ENCODE measurements around the gene UBAP1.
"Not testable (repeated sequence)": the region's sequence is repeated elsewhere in the genome, so short reads cannot be mapped to it uniquely, and the experiment has no call there.

The UBAP1 gene

DNA sequence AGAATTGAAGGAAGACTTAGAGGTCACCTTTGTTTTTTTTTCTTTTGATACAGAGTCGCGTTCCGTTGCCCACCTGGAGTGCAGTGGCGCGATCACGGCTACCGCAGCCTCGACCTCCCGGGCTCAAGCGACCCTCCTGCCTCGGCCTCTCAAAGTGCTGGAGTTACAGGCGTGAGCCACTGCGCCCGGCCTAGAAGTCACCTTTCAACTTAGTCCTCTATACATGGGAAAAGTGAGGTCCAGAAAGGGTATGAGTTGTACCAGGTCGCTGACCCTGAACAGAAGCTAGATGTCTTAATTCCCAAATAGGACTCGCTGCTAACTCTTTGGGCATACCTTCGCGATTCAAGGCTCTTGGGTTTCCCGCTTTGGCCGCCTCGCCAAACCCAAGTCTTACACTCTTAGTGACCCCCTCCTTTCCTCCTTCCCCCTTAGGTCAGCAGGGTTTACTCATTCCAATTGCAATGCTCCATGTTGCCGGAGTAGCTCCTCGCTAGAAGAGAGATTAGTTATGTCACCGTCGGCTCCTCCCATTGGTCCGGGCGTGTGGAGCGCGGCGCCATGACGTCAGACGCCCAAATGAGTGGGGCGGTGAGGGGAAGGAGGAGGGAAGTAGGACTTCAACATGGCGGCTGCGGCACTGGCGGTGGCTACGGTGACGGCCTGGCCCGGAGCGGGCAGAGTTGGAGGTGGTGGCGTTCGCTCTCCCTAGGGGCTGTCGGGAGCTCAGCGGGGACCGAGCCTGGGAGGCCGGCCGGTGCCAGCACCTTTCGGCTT lies at the start of gene UBAP1:
TSS of gene UBAP1 (plus strand) at position 608 of the 777 bp plus-strand sequence. CDS start 41,872 bp downstream, outside the sequence.
- FAIRE-seq = peak; percentile 95
- peak; percentile 96 for TF ChIP-seq POLR2A (IDR thresholded peaks at IDR 0.05; ENCODE audit: low read depth, low read length)

DNA sequence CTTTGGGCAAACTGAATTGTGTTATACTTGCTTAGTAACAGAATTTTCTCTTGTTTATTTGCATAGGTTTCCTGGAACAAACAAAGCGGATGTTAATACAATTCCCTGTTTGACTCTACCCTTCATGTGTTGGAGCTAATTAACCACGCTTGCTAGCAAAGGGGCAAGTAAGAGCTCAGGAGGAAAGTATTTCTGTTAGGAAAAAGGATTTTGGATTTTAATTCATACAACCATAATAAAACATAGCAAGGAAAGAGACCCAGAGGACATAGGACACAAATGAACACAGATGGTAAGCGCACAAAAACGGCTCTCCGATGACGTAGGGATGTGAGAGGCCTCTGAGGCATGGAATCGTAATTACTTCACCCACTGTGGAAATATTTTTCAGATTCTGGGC lies 47.3 kb upstream of the UBAP1 start:
- no peak for DNase-seq (ENCODE audit: insufficient read length, low spot score)
- FAIRE-seq = no peak
- TF ChIP-seq POLR2A (IDR thresholded peaks at IDR 0.05; ENCODE audit: low read depth, low read length) = no peak

More for the DNA sequence above, at the start of gene UBAP1:
- peak; percentile 96 for DNase-seq (ENCODE audit: insufficient read length, low spot score)

DNA sequence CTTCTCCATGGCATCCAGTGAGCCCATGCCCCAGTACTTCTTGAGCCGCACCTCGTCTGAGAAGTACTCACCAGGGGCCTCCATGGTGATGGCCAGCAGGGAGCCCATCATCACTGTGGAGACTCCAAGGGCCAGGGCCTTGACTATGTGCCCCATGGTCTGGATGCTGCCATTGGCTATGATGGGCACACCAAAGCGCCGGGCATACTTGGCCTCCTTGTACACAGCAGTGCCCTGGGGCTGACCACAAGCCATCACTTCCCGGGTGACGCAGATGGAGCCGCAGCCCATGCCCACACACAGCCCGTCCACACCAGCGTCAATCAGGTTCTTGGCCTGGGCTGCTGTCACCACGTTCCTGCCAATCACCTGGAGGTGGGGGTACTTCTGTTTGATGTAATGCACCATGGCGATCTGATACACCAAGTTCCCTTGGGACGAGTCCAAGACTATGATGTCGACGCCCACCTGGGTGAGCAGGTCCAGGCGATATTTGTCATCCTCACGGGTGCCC lies 45.4 kb upstream of the UBAP1 start:
- no peak for FAIRE-seq
- no peak for TF ChIP-seq POLR2A (IDR thresholded peaks at IDR 0.05; ENCODE audit: low read depth, low read length)
- DNase-seq (ENCODE audit: insufficient read length, low spot score) = no peak

DNA sequence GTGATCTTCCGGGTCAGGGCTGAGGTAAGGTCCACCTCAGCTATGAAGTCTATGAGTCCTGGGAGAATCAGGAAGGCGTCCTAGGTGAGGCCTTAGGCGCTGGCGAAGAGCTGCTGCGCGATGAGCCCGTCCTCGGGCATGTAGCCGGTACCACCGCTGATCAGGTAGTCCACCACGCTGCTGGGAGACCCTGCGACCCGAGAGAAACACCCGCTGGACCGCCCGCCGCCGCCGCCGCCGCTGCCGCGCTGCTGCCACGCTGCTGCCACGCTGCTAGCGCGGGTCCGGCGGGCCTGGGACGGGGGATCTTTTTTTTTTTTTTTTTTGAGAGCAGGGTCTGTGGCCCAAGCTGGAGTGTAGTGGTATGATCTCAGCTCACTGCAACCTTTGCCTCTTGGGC lies 44.3 kb upstream of the UBAP1 start:
- no peak for FAIRE-seq
- TF ChIP-seq POLR2A (IDR thresholded peaks at IDR 0.05; ENCODE audit: low read depth, low read length) = no peak

DNA sequence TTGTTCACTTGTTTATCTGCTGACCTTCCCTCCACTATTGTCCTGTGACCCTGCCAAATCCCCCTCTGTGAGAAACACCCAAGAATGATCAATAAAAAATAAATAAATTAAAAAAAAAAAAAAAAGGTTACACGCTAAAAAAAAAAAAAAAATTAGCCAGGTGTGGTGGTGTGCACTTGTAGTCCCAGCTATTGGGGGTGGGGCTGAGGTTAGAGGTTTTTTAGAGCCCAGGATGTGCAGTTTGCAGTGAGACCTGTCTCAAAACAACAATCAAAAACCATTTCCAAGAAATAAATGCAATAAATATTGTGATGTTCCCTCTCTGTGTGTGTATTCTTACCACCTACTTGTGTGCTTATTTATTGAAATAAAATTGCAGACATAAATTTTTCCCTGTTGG lies 40.2 kb upstream of the UBAP1 start:
- not testable (repeated sequence) for FAIRE-seq; DNase-seq (ENCODE audit: insufficient read length, low spot score)

More for the DNA sequence above, 44.3 kb upstream of the UBAP1 start:
- no peak for DNase-seq (ENCODE audit: insufficient read length, low spot score)

DNA sequence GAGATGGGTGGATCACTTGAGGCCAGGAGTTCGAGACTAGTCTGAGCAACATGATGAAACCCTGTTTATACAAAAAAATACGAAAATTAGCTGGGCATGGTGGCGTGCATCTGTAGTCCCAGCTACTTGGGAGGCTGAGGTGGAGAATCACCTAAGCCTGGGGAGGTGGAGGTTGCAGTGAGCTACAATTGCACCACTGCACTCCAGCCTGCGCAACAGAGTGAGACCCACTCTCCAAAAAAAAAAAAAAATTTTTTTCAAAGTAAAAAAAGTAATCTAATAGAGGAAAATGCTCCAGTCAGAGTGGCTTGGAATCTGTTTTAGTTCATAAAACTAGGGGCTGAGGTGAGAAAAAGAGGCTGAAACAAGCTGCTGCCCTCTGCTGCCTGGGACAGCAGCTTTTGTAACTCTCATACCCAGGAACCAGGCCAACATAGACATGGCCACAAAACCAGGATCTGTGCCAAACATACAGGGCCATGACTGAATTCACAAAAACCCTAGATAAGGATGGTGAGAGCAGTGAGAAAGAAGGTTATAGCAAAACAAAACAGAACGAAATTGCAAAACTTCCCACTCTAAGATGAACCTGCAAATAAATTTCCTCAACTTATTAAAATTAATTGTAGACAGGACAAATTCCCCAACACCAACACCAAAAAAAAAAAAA lies 39.2 kb upstream of the UBAP1 start:
- DNase-seq (ENCODE audit: insufficient read length, low spot score) (peak; percentile 77), FAIRE-seq (peak; percentile 96)
- no peak for TF ChIP-seq POLR2A (IDR thresholded peaks at IDR 0.05; ENCODE audit: low read depth, low read length)

DNA sequence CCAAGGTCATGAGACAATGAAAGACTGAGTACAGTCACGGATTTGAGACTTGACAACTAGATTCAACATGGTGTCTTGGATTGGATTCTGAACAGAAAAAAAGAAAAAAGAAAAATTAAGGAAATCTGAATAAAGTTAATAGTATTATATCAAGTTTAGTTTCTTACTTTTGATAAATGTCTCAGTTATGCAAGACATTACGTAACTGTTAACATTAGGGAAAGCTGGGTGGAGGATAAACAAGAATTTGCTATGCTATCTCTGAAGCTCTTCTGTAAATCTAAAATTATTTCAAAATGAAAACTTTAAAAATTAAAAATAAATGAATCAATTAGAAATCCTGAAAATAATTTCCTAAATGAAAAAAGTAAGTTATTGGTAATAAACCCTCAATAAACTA lies 38.0 kb upstream of the UBAP1 start:
- DNase-seq (ENCODE audit: insufficient read length, low spot score) (no peak), FAIRE-seq (no peak)
- TF ChIP-seq POLR2A (IDR thresholded peaks at IDR 0.05; ENCODE audit: low read depth, low read length) = no peak

DNA sequence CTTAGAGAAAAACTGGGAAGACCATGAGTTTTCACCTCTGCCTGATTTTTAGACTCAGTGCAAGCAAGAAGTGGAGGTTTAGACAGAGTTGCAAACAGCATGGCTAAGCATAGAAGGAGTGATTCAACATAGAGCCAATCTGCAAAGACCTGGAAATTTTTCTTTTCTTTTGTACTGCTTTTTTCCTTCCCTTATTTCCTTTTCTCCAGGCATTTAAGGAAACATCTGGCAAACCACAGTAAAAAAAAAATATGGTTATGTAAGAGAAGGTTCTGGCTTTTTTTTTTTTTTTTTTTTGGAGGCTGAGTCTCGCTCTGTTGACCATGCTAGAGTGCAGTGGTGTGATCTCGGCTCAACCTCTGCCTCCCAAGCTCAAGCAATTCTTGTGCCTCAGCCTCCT lies 35.7 kb upstream of the UBAP1 start:
- no peak for DNase-seq (ENCODE audit: insufficient read length, low spot score)
- FAIRE-seq = no peak
- TF ChIP-seq POLR2A (IDR thresholded peaks at IDR 0.05; ENCODE audit: low read depth, low read length) = no peak

DNA sequence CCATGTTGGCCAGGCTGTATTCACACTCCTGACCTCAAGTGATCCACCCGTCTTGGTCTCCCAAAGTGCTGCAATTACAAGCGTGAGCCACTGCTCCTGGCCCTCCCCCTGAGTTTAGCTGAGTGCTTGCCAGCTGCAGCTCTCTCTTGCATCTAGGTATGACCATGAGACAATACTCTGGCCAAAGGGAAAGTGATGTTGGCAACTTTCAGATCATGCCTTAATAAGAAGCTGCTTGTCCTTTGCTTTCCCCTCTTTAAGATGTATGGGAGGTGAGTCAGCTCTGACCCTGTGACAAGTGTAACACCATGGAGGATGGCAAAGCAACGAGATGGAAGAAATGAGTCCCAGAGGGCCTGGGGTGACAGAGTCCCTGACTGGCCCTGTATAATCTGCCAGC lies 33.7 kb upstream of the UBAP1 start:
- FAIRE-seq = peak; percentile 77
- TF ChIP-seq POLR2A (IDR thresholded peaks at IDR 0.05; ENCODE audit: low read depth, low read length) = no peak
- peak; percentile 55 for DNase-seq (ENCODE audit: insufficient read length, low spot score)

DNA sequence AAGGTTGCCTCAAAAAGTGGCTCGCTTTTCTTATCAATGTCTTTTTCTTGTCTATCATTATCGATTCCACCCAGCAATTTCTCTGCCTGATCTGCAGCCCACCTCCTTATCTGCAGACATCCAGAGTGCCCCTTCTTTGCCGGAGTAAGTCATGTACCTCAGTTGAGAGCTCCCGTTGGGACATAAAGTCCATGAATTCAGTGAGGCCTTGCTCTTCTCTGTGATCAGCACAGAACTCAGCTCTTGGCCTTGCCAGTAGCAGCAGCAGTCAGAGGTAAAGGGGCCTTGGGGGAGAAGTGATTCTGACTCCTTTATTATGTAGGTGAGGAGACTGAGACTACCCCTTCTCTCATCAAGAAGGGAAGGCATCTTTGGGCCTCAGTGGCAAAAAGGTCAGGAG lies 27.4 kb upstream of the UBAP1 start:
- DNase-seq (ENCODE audit: insufficient read length, low spot score) = no peak
- no peak for TF ChIP-seq POLR2A (IDR thresholded peaks at IDR 0.05; ENCODE audit: low read depth, low read length)
- FAIRE-seq = no peak

DNA sequence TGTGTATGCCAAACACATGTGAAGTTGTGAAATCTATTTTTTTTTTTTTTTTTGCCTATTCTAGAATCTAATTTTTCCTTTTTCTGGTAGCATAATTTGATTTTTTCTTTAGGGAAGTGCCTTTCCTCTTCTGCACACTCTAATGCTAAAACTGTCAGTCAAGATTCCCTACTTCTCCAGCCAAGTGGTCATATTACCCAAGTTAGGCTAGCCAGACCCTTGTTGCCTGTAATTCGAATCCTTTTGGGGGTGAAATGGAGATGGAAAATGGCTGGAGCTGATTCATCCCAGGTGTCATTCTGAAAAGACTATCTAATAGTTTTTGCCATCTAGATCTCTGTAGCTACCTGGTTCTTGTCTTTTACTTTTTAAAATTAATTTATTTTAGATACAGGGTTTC lies 24.8 kb upstream of the UBAP1 start:
- no peak for FAIRE-seq
- no peak for DNase-seq (ENCODE audit: insufficient read length, low spot score)
- TF ChIP-seq POLR2A (IDR thresholded peaks at IDR 0.05; ENCODE audit: low read depth, low read length) = no peak

DNA sequence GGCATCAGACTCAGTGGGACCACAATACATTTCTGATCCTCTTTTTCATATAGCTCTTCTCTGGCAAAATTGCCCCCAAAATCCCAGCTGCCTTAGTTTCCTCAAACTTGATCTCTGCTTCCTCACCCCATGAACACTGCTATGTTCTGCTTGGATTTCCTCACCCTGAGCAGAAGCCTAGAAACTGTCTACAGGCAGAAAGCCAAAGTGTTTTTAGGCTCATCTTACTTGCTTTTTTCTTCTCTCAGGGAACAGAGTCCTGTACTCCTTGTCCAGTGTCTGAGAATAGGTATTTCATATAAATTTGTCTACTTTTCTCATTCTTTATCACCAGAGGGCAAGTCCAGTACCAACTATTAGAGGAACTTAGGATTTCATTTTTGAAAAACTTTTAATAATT lies 21.5 kb upstream of the UBAP1 start:
- no peak for TF ChIP-seq POLR2A (IDR thresholded peaks at IDR 0.05; ENCODE audit: low read depth, low read length)
- FAIRE-seq (no peak), DNase-seq (ENCODE audit: insufficient read length, low spot score) (no peak)

DNA sequence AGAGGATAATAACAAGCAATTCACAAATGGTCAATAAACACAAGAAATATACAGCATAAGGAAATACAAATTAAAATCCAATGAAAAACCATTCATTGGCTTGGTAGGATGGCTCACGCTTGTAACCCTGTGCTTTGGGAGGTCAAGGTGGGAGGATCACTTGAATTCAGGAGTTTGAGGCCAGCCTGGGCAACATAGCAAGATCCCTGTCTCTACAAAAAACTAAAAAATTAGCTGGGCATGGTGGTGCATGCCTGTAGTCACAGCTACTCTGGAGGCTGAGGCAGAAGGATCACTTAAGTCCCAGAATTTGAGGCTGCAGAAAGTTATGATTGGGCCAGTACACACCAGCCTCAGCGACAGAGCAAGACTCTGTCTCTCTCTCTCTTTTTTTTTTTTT lies 20.9 kb upstream of the UBAP1 start:
- TF ChIP-seq POLR2A (IDR thresholded peaks at IDR 0.05; ENCODE audit: low read depth, low read length) = no peak
- DNase-seq (ENCODE audit: insufficient read length, low spot score) (no peak), FAIRE-seq (no peak)

DNA sequence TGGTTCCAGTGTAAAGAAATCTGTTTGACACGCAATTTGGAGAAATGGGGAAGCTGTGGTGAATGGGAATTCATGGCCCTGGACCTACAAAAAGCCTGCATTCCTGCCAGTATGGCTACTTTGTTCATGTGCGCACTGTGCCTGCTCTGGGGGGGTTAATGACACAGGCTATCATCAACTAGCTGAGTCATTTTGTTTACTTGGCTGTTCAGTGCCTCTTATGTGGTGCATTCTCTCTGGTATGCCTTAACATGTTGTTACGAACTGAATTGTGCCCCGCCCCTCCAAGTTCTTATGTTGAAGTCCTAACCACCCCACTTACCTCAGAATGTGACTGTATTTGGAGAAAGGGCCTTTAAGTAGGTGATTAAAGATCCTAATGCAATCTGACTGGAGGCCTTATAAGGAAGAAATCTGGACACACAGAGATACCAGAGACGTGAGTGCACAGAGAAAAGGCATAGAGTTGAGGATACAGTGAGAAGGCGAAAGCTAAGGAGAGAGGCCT lies 20.4 kb upstream of the UBAP1 start:
- TF ChIP-seq POLR2A (IDR thresholded peaks at IDR 0.05; ENCODE audit: low read depth, low read length) = no peak
- no peak for DNase-seq (ENCODE audit: insufficient read length, low spot score)
- no peak for FAIRE-seq

DNA sequence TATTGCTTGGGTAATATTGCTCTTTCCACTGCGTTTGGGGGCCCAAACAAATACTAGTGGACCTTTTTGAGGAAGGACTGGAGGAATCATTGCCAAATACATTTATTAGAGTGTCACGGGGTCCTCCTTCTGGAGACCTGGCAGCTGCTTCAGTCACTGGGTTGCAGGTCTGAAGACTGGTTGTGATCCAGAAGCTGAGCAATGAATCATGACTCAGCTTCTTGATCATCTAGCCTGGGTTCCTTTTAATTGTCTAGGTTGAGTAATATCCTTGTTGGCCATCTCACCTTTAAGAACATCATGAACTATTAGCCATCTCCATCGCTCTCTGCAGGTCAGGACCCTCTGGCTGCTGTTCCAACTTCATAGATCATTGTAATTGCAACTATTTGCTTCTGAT lies 15.4 kb upstream of the UBAP1 start:
- DNase-seq (ENCODE audit: insufficient read length, low spot score) (no peak), FAIRE-seq (no peak)
- TF ChIP-seq POLR2A (IDR thresholded peaks at IDR 0.05; ENCODE audit: low read depth, low read length) = no peak
